Stomach (tissue), 9 donors: ENCODE results near the gene DYNLL1. TPM values are rescaled to one million over a fixed set of nuclear protein-coding genes. Genes with fewer than 3 reads are reported as not detected.

ENCODE experiments used
- DNase-seq, 2 donors: peaks; one replicate each; pipeline versions ENCODE4 v3.0.0 to v3.0.0-alpha.2; 2013 to 2019
- H3K27ac ChIP-seq, 5 donors: fragments of 200-600 bp in 4 of 5; sonication (generic) in 4 of 5; one replicate each; pipeline ENCODE4 v1.5.1; 2013 to 2019; ENCODE audit warnings: mild to moderate bottlenecking in 1 of 5, moderate library complexity in 1 of 5
- H3K27me3 ChIP-seq, 3 donors: fragments of 200-600 bp; sonication (generic); one replicate each; pipeline ENCODE4 v1.5.1; 2017 to 2019; ENCODE audit warnings: mixed run types in 1 of 3
- H3K36me3 ChIP-seq, 4 donors: fragments of 200-600 bp; sonication (generic); 1 replicate in 3 of 4; 2 replicates in 1 of 4; pipeline ENCODE4 v1.5.1; 2016 to 2019
- H3K4me1 ChIP-seq, 4 donors: fragments of 200-600 bp; sonication (generic); one replicate each; pipeline ENCODE4 v1.5.1; 2016 to 2019
- H3K4me3 ChIP-seq, 4 donors: fragments of 200-600 bp; sonication (generic) in 3 of 4; one replicate each; pipeline ENCODE4 v1.5.1; 2016 to 2019; ENCODE audit warnings: mild to moderate bottlenecking in 1 of 4
- H3K9me3 ChIP-seq, 4 donors: fragments of 200-600 bp; sonication (generic); one replicate each; pipeline ENCODE4 v1.5.1; 2016 to 2019
- CTCF ChIP-seq, 7 experiments: fragments of 450-650 bp in 4 of 7; fragments of 200-600 bp in 3 of 7; sonication (generic) in 3 of 7; IDR thresholded peaks; one replicate each; pipeline ENCODE4 v1.5.1; 2016 to 2019; ENCODE audit warnings: antibody characterized with exemption in 7 of 7, control low read depth in 2 of 7, mild to moderate bottlenecking in 1 of 7
- EP300 ChIP-seq: sonication (generic); formaldehyde crosslinking; IDR thresholded peaks from one replicate; pipeline ENCODE4 v1.6.1; 2017; ENCODE audit warnings: antibody characterized with exemption
- POLR2A ChIP-seq, 4 donors: fragments of 450-650 bp; IDR thresholded peaks; one replicate each; pipeline ENCODE4 v1.6.1; 2016; ENCODE audit warnings: antibody characterized with exemption in 4 of 4, control low read depth in 2 of 4, mild to moderate bottlenecking in 1 of 4, moderate library complexity in 1 of 4
- POLR2AphosphoS5 ChIP-seq, 3 donors: sonication (generic); formaldehyde crosslinking; IDR thresholded peaks; one replicate each; pipeline ENCODE4 v1.6.1; 2016; ENCODE audit warnings: antibody characterized with exemption in 3 of 3
- WGBS, 5 donors: extraction: QIAGEN DNeasy Blood & Tissue Kit in 3 of 5; methylation state at CpG; one replicate each; pipeline versions ENCODE4 v1.1.5 to v1.1.7; 2013 to 2018; 5-methylcytosine and 5-hydroxymethylcytosine counted together
- intact Hi-C: fragments of 100-400 bp; cut with DNase I; formaldehyde crosslinking; loops from one replicate; pipeline ENCODE4 v1.15.1; 2023; ENCODE audit warnings: low total_unique reads
- polyA plus RNA-seq, 3 donors: library from polyadenylated mRNA; stranded (reverse); fragments of 200-250 nt; gene quantifications; one replicate each; pipeline ENCODE4 v1.2.3, GENCODE V29; 2013
- total RNA-seq, 5 donors: library from RNA; depleted of rRNA; stranded (reverse); fragments of >200 nt; gene quantifications; one replicate each; pipeline versions ENCODE4 v1.1.0 to v1.2.3, GENCODE V29; 2014 to 2016
- donor health status: healthy with polysubstance abuse.
- donor health status: Bipolar disorder and iron deficiency.
- donor health status: healthy.

DYNLL1 gene
- total and polyA plus RNA-seq, 8 donors = 27.2 to 580 (median 174) TPM

GRCh38 chr12:120466560-120467315 is 29.2 kb upstream of the DYNLL1 start:
- Histone ChIP-seq H3K36me3 (peaks cover 37 to 59% (median 54%) of the 10 kb centered on the region in 4 donors), H3K4me3 (no peak overlapping the region), H3K4me1 (peaks cover 33 to 55% (median 44%) of the 10 kb centered on the region in 4 donors), H3K27me3 (no peaks in the 10 kb centered on the region), H3K9me3 (no peaks in the 10 kb centered on the region), H3K27ac (peak overlapping the region in 3 of 5 donors; percentile 11 to 36 (median 26))
- DNase-seq = peak; percentile 48 to 68
- 42 to 60% (median 49%) methylated on average over 8 of the region's 8 CpGs for WGBS, 5 donors
- TF ChIP-seq POLR2A (IDR thresholded peaks at IDR 0.05) (no peak), CTCF (IDR thresholded peaks at IDR 0.05) (peak in 4 of 7 experiments; percentile 11 to 31 (median 24))
- intact Hi-C loops = no loop called here

- no peak overlapping the region for H3K27ac ChIP-seq
- H3K4me1 ChIP-seq = peaks cover 33 to 57% (median 44%) of the 10 kb centered on the region in 4 donors
- peaks cover 30 to 52% (median 47%) of the 10 kb centered on the region in 4 donors for H3K36me3 ChIP-seq
- 89 to 95% (median 93%) methylated on average over 6 of the region's 6 CpGs for WGBS, 5 donors
- TF ChIP-seq POLR2A (IDR thresholded peaks at IDR 0.05) = no peak
- TF ChIP-seq POLR2AphosphoS5 (IDR thresholded peaks at IDR 0.05) = no peak
- no peak for TF ChIP-seq EP300
- no peak for TF ChIP-seq CTCF (IDR thresholded peaks at IDR 0.05)
- H3K27me3 ChIP-seq = no peaks in the 10 kb centered on the region
- no peak for DNase-seq
- intact Hi-C loops = no loop called here
- no peaks in the 10 kb centered on the region for H3K9me3 ChIP-seq
- H3K4me3 ChIP-seq = no peak overlapping the region
These were observed 28.5 kb upstream of the DYNLL1 start for GRCh38 chr12:120467439-120467838.

- intact Hi-C loops = no loop called here
- Histone ChIP-seq H3K27me3 (no peaks in the 10 kb centered on the region), H3K4me1 (peaks cover 33 to 57% (median 44%) of the 10 kb centered on the region in 4 donors), H3K27ac (peak overlapping the region; percentile 94 to 97 (median 95)), H3K36me3 (peaks cover 21 to 42% (median 37%) of the 10 kb centered on the region in 4 donors), H3K9me3 (no peaks in the 10 kb centered on the region), H3K4me3 (peak overlapping the region; percentile 80 to 98 (median 88))
- no peak for TF ChIP-seq POLR2A (IDR thresholded peaks at IDR 0.05)
- no peak for TF ChIP-seq CTCF (IDR thresholded peaks at IDR 0.05)
- no peak for TF ChIP-seq EP300
- no peak for TF ChIP-seq POLR2AphosphoS5 (IDR thresholded peaks at IDR 0.05)
- DNase-seq = peak; percentile 44 to 76
- 1 to 2% (median 1%) methylated on average over 20 to 23 of the region's 23 CpGs for WGBS, 5 donors
These were observed 27.5 kb upstream of the DYNLL1 start for GRCh38 chr12:120468325-120468820.

GRCh38 chr12:120468821-120469449 is 27.0 kb upstream of the DYNLL1 start:
- Histone ChIP-seq H3K4me3 (peak overlapping the region; percentile 80 to 98 (median 88)), H3K9me3 (no peaks in the 10 kb centered on the region), H3K36me3 (peaks cover 15 to 37% (median 32%) of the 10 kb centered on the region in 4 donors), H3K27me3 (no peaks in the 10 kb centered on the region), H3K27ac (peak overlapping the region; percentile 94 to 97 (median 95)), H3K4me1 (peaks cover 33 to 58% (median 44%) of the 10 kb centered on the region in 4 donors)
- WGBS, 5 donors = 0 to 2% (median 1%) methylated on average over 34 to 57 of the region's 57 CpGs
- intact Hi-C loops = no loop called here
- peak; percentile 33 to 70 for DNase-seq
- no peak for TF ChIP-seq EP300
- TF ChIP-seq POLR2AphosphoS5 (IDR thresholded peaks at IDR 0.05) = no peak
- TF ChIP-seq CTCF (IDR thresholded peaks at IDR 0.05) = no peak
- no peak for TF ChIP-seq POLR2A (IDR thresholded peaks at IDR 0.05)
